Dermis microvascular lymphatic vessel endothelial cell (primary cell): Measurements from ENCODE around the gene NCBP1. TPM values are rescaled to one million over a fixed set of nuclear protein-coding genes. Genes with fewer than 3 reads are reported as not detected.
"Not testable (repeated sequence)": the region's sequence is repeated elsewhere in the genome, so short reads cannot be mapped to it uniquely, and the experiment has no call there.

Source experiments
- DNase-seq, 2 donors: peaks; one replicate each; pipeline versions ENCODE4 v3.0.0 to v3.0.0-alpha.2; 2010; ENCODE audit warnings: low read depth in 2 of 2
- total RNA-seq: library from RNA; depleted of rRNA; stranded (reverse); fragments of >200 nt; gene quantifications from 2 replicates; pipeline ENCODE4 v1.2.1, GENCODE V29; 2014

NCBP1 gene, protein sequence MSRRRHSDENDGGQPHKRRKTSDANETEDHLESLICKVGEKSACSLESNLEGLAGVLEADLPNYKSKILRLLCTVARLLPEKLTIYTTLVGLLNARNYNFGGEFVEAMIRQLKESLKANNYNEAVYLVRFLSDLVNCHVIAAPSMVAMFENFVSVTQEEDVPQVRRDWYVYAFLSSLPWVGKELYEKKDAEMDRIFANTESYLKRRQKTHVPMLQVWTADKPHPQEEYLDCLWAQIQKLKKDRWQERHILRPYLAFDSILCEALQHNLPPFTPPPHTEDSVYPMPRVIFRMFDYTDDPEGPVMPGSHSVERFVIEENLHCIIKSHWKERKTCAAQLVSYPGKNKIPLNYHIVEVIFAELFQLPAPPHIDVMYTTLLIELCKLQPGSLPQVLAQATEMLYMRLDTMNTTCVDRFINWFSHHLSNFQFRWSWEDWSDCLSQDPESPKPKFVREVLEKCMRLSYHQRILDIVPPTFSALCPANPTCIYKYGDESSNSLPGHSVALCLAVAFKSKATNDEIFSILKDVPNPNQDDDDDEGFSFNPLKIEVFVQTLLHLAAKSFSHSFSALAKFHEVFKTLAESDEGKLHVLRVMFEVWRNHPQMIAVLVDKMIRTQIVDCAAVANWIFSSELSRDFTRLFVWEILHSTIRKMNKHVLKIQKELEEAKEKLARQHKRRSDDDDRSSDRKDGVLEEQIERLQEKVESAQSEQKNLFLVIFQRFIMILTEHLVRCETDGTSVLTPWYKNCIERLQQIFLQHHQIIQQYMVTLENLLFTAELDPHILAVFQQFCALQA
- 22.3 and 29.1 TPM in 2 replicates for total RNA-seq

- peak; percentile 93 to 99 for DNase-seq
Observed at GRCh38 chr9:97632985-97633858, at the start of gene NCBP1, which contains the start of gene TSTD2. NCBP1 (plus strand) TSS chr9:97633821; CDS start chr9:97633882, 61 bp downstream. TSTD2 (minus strand) TSS chr9:97633368; CDS start chr9:97627562, 5,806 bp downstream.

DNA sequence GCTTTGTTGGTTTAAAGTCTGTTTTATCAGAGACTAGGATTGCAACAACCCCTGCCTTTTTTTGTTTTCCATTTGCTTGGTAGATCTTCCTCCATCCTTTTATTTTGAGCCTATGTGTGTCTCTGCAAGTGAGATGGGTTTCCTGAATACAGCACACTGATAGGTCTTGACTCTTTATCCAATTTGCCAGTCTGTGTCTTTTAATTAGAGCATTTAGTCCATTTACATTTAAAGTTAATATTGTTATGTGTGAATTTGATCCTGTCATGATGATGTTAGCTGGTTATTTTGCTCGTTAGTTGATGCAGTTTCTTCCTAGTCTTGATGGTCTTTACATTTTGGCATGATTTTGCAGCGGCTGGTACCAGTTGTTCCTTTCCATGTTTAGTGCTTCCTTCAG lies 48.8 kb upstream of the NCBP1 start:
- DNase-seq: not testable (repeated sequence)

GRCh38 chr9:97586909-97587308 lies 46.7 kb upstream of the NCBP1 start:
- not testable (repeated sequence) for DNase-seq

GRCh38 chr9:97591535-97591934 lies 42.1 kb upstream of the NCBP1 start:
- DNase-seq: no peak

GRCh38 chr9:97592126-97592525 lies 41.5 kb upstream of the NCBP1 start:
- peak in 1 of 2 donors; percentile 19 for DNase-seq

- DNase-seq: no peak
Observed at GRCh38 chr9:97593960-97594359, 39.7 kb upstream of the NCBP1 start.

- no peak for DNase-seq
Observed at GRCh38 chr9:97594381-97594921, 39.2 kb upstream of the NCBP1 start.

- no peak for DNase-seq
Observed at GRCh38 chr9:97596906-97597305, 36.7 kb upstream of the NCBP1 start.

GRCh38 chr9:97598461-97599288 lies 34.9 kb upstream of the NCBP1 start:
- peak; percentile 72 to 88 for DNase-seq

DNA sequence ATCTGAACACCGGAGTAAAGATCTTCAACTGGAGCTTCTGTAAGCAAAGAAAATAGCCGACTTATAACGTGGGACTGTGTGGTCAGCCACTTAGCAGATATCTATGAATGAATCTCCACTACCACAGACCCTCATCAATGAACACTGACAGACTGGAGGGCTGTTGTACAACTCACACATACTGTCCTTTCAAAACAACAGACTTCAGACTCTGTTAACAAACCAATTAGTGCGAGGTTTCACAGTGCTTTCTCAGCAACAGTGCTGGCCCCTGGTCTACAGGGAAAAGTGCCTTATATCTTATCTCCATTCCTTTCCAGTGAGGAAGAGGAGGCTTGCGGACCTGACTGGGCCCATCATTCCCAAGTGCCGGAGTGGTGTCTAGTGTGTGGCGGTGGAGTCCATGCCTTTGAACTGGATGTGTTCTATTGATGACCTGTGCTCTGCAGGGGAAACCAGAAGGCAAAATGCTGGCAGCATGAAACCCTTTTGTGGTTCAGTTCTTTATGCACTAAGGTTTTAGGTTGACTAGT lies 34.2 kb upstream of the NCBP1 start:
- no peak for DNase-seq

GRCh38 chr9:97600531-97601227 lies 32.9 kb upstream of the NCBP1 start:
- no peak for DNase-seq

DNA sequence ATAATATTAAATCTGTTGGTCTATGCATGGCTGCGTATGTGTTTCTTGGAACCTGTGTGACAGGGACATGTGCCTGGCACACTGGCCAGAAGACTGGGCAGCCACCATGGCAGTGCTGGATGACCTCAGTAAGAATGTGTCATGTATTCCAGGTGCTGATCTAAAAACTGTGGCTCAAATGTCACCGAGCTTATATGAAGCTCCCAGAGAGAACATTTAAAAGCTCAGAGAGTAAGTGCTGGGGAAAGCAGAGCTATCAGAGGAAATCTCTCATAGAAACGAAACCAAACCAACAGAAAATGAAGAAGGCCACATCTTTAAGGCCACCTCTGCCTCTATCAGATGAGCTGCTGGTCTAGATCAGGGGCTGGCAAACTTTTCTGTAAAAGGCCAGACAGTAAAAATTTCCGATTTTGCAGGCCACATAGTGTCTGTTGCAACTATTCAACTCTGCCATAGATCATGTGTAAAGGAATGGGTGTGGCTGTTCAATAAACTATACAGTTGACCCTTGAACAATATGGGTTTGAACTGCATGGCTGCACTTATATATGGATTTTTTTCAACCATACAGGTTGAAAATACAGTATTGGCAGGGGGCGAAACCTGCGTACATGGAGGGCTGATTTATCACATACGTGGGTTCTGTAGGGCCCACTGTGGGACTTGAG lies 32.3 kb upstream of the NCBP1 start:
- DNase-seq: no peak

DNA sequence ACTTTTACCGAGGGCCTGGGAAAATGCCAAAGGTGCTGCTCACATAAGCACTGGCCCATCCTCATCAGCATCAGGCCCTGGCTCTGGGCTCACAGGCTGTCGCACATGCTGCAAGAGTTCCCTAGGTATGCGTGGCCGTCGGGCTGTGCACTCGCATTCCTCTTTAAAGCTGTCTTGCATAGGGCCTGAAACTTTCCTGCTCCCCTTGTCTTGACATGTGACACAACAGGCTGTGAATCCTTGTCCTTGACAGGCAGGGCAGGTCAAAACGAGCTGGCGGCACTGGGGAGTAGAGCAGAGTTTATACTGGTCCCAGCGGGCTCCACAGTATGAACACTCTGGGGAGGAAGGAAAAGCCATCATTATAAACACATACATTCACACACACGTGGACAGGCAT lies 31.2 kb upstream of the NCBP1 start:
- no peak for DNase-seq

DNA sequence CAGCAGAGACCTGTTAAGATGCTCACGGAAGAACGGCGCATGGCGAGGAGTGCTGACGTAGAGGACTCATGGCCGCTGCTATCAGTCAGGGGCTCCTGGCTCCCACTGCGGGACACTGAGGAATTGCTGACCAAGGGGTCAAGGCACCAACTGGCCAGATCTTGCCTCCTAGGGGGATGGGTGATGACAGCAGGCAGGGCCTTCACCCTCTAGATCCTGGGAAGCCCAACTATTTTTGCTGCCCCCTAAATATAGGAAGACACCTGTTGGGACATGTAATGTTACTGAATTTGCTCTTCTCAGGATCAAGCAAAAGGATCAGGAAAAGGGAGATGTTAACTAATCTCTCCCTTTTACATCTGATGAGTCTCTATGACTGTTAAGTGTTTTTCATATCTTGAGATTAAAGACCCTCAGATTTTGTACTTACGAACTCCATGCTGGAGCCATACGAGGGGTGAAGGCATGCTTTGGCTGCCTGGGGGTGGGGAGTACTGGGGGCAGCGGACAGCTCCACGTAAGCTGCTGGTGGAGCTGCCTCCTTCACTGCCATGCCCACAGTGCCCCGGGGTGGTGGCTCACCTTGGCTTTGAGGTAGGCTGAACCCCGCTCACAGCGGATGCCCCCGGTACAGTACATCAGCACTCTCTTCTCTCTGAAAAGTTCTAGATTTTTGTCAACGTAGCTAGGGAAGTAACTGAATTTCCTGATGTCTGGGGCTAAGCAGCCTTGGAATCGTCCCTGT lies 28.5 kb upstream of the NCBP1 start:
- DNase-seq: no peak

DNA sequence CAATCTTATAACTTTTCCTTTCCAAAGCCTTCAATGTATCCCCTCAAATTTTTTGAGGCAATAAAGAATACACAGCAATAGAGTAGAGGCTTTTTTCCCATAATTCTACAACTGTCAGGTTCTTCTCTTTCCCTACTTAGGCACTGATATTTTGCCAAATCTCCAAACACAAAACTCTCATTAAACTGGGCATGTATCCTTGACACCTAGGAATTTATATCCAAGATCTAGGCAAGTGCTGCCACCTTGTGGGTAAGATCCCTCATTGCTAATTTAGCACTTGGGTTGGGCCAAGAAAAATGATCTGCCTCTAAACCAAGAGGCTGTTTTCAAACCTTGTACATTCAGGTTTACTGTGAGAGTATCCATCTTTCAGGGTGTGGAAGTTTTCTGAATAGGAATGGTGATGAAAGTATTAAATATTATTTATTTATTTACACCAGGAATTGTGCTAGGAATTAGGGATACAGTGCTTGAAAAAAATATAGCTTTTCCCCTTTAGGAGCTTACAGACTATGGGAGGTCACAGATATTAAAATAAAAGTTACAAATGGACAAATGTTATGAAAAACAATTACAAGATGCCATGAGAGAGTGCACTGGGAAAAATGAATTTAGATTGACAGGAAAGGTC lies 18.1 kb upstream of the NCBP1 start:
- DNase-seq: peak; percentile 60 to 73

GRCh38 chr9:97617939-97618416 lies 15.6 kb upstream of the NCBP1 start:
- DNase-seq: no peak

DNA sequence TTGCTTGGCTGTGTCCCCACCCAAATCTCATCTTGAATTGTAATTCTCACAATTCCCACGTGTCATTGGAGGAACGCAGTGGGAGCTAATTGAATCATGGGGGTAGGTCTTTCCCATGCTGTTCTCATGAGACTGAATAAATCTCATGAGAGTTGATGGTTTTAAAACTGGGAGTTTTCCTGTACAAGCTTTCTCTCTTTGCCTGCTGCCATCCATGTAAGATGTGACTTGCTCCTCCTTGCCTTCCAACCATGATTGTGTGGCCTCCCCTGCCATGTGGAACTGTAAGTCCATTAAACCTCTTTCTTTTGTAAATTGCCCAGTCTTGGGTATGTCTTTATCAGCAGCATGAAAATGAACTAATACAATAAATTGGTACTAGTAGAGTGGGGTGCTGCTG lies 13.6 kb upstream of the NCBP1 start:
- not testable (repeated sequence) for DNase-seq
